T-helper 22 cell (primary cell): ENCODE results near the gene HIVEP3.
"Not testable (repeated sequence)": the region's sequence is repeated elsewhere in the genome, so short reads cannot be mapped to it uniquely, and the experiment has no call there.

Experiments
- DNase-seq: peaks from one replicate; pipeline ENCODE4 v3.0.0-alpha.2; 2020; ENCODE audit warnings: low read depth

The HIVEP3 gene

GRCh38 chr1:41557751-41558455 lies 360.8 kb downstream of the HIVEP3 start:
- no peak for DNase-seq

DNA sequence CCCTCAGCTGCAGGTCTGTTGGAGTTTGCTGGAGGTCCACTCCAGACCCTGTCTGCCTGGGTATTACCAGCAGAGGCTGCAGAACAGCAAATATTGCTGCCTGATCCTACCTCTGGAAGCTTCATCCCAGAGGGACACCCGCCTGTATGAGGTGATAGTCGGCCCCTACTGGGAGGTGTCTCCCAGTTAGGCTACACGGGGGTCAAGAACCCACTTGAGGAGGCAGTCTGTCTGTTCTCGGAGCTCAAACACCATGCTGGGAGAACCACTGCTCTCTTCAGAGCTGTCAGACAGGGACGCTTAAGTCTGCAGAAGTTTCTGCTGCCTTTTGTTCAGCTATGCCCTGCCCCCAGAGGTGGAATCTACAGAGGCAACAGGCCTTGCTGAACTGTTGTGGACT lies 364.0 kb downstream of the HIVEP3 start:
- not testable (repeated sequence) for DNase-seq

GRCh38 chr1:41547781-41548560 lies 370.8 kb downstream of the HIVEP3 start:
- no peak for DNase-seq

- DNase-seq: no peak
Observed at GRCh38 chr1:41547336-41547735, 371.4 kb downstream of the HIVEP3 start.

GRCh38 chr1:41546833-41547135 lies 371.9 kb downstream of the HIVEP3 start:
- DNase-seq: no peak

DNA sequence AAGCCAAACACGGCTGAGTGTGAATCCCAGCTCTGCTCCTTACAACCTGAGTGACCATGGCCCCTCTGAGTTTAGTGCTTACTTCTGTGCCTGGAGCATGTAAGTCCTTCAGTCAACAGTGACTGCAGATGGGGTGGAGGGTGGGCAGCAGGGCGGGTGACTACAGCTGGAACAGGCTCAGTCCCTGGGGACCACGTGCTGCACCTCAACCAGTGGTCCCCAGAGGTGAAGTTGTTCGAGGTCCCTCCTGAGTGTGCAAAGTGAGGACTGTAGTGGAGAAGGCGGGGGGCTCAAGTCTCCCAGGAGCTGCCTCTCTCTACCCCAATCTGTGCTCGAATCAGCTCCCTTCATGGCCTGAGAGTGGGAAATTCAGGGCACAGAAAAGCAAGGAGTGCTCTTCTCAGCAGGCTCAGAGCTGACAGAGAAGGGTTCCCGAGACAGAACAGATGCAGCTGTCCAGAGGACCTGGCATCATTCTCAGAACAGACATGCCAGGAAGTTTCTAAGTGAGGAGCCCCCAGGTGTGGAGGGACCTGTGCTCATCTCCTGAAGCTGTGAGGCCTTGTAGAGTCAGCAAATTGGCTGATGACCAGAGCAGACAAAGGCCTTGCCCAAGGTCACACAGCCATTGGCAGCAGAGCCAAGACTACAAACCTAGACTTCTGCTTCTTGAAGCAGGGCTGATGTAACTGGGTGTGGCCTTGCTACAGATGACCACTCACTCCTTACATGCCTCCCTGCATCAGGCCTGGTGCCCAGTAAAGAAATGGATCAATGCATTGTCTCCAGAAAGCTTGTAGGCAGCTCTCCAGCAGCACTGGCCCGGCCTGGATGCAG lies 372.5 kb downstream of the HIVEP3 start:
- DNase-seq: no peak

- no peak for DNase-seq
Observed at GRCh38 chr1:41542196-41542930, 376.4 kb downstream of the HIVEP3 start.

DNA sequence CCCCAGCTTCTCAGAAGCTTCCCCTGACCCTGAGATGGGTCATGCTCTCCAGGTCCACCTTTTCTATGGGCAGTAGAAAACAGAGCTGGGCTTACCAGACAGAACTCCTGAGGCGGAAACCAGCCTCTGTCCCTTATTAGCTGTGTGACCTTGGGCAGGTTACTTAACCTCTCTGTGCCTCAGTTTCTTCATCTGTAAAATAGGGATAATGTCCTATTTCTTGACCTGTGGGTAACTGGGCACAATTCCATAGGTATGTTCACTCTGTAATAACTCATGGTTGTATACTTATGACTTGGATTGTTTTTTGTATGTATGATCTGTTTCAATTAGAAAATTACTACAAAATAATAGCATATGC lies 377.1 kb downstream of the HIVEP3 start:
- DNase-seq: no peak

DNA sequence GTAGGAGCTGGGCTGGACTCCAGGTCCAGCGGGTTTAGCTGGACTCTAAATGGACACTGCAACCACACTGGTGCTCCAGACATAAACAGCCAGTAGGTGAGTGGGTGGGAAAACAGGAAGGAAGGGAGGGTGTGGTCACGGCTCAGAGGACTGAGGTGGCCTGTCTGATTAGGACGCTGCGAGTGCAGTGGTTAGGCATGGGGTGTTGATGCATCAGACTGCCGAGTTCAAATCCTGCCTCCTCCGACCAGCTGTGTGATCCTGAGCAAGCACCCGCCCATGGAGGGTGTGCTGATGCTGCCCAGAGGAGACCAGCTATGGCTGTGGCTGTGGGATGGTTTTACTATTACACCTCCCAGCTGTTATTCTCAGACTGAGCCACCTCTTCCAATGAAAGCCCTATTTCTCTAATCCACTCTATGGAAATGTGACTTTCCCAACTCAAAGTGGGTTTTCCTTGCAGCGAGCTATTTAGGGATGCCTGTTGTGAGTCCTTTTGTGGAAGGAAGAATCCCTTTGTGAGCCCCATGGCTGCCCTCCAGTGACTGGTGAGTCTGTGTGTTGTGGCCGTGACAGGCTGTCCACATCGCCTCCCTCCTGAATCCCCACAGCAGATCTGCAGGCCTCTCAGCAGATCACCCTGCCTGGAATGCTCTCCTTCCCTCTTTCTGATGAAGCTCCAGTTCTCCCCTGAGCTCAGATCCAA lies 377.7 kb downstream of the HIVEP3 start:
- no peak for DNase-seq

GRCh38 chr1:41539999-41540398 lies 378.7 kb downstream of the HIVEP3 start:
- no peak for DNase-seq

DNA sequence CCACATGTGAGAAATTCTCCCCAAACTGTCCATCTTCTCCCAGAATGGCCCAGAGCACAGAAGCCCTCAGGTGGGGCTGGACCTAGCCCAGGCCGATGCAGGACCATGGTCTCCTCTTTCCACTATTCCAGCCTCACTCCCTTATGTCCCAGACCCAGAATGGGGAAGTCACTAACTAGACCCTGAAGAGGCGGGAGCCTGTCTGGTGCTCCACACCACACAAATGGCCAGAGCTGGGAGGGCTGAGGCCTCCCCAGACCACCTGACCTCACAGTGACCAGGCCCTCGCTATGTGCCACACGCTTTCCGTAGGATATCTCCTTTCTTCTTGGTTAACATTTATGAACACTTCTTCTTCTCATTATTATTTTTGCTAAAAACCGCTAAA lies 379.3 kb downstream of the HIVEP3 start:
- DNase-seq: no peak

GRCh38 chr1:41538741-41539417 lies 379.8 kb downstream of the HIVEP3 start:
- DNase-seq: no peak

DNA sequence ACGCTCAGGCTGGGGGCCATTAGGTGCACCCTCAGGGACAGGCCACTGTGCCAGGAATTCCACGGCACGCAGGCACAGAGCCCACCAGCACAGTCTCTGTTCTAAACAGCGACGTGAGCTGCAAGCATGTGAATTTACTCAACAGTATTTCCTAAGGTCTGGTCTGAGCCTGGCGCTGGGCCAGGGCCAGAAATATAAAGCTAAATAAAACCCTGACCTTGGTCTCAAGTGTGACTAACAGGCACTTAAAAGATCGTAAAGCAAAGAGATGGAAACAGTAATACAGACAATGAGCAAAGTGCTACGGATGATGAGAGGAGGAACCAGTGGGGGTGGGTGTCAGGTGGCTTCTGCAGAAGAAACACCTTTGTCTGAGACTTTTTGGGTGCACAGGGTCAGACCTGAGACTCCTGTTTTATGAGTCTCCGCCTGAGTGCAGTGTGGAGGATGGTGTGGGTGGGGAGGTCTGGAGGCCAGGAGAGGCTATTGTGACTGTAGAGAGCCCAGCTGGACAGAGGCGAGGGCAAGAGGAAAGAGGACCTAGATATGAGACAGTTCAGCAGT lies 380.9 kb downstream of the HIVEP3 start:
- no peak for DNase-seq

- no peak for DNase-seq
Observed at GRCh38 chr1:41537251-41537650, 381.5 kb downstream of the HIVEP3 start.

DNA sequence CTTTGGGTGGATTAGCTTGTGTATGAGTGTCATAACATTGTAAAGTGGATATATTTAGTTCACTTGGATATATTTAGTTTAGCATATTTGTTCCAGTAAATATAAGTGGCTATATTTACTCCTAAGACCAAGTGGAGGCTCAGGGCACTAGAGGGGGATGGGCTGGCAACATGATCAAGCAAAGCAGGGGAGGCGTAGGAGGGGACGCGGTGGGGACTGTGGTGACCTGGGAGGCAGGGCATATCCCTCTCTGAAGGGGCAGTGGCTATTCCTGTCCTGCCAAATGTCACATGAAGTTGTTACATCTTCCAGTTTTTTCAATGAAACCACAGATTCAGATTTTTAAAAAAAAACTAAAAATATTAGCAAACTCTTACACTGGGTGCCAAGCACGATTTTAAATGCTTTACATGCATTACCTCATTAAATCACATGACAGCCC lies 382.3 kb downstream of the HIVEP3 start:
- no peak for DNase-seq

GRCh38 chr1:41535716-41536115 lies 383.0 kb downstream of the HIVEP3 start:
- DNase-seq: no peak

DNA sequence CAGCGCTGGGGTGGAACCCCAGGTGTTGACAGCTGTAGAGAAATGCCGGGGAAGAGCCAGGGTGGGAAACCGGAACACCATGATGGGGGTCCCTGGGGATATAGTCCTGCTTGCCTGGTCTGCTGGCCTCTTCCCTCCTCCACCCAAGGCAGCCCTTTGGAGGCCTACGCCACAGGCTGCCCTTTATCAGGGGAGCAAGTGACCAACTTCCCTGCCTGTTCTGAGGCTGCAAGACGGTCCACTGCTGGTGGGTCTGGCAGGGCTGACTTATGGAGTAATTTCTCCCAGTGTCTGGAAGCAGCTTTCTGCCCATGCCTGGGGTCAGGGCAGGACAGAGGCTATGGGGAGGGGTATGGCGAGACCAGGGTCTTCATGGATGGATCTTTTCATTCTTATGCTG lies 383.4 kb downstream of the HIVEP3 start:
- DNase-seq: no peak

DNA sequence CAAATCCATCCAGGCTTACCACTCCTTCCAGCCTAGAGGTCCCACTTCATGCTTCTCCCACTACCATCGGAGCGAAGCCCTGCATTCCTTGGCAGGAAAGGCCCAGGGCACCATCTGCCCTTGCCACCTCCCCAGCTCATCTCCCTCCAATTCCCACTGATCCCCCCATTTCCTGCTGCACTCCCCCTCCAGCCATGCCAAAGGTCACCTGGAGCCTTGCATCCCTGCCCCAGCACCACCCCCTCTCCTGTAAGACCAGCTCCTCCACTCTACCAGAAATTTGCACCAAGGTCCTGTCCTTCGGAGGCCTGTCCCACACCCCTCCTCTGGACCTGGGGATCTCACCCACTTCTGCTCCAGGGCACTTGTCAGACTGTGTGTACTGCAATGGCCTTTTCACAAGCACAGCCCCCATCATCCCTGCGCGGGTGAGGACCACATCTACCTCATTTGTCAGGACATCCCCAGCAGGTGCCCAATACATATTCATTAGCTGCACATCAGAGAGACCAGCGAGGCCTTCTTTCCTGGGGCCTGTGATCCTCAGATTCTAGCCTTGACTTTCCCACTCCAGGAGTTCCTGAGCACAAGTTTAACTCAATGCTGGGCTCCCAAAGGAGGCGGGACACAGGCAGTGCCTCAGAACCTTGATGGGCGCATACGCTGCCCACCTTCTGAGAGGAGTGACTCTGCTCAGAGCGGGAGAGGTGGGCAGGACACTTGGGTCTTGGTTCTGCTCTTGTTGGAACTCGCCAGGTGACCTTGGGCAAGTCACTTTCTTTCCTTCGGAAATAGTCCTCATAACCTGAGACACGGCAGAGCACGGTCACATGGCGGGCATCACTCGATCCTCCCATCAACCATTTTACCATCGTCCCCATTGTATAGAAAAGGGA lies 384.3 kb downstream of the HIVEP3 start:
- DNase-seq: no peak

DNA sequence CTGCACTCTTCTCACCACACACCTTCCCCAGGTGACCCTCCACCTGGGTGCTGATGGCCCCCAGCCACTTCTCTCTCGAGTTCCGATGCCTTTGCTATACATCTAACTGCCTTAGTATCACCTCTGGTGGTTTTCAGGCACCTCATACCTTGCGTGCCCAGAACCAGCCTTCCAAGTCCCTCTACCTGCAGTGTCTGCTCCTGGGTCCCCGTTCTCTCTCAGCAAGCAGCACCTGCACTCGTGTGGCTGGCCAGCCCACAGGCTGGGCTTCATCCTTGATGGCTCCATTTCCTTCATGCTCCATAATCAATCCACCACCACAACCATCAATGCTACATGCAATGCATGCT lies 385.0 kb downstream of the HIVEP3 start:
- no peak for DNase-seq
